AG08396 (cell line): Measurements from ENCODE around the gene NR1D2.
"Not testable (repeated sequence)": the region's sequence is repeated elsewhere in the genome, so short reads cannot be mapped to it uniquely, and the experiment has no call there.

ENCODE experiments used
- DNase-seq: peaks from one replicate; pipeline ENCODE4 v3.0.0; 2012; ENCODE audit warnings: low spot score, mixed read lengths

The NR1D2 gene

GRCh38 chr3:24005669-24006068 lies 60.6 kb downstream of the NR1D2 start:
- DNase-seq, result no peak

- DNase-seq, result not testable (repeated sequence)
Observed at GRCh38 chr3:24010834-24011233, 65.7 kb downstream of the NR1D2 start.

GRCh38 chr3:24012589-24013269 lies 67.6 kb downstream of the NR1D2 start:
- DNase-seq, result no peak

- DNase-seq, result no peak
Observed at GRCh38 chr3:24017305-24017704, 72.2 kb downstream of the NR1D2 start.

GRCh38 chr3:24018784-24019570 lies 73.9 kb downstream of the NR1D2 start:
- no peak for DNase-seq

- no peak for DNase-seq
Observed at GRCh38 chr3:24019585-24019984, 74.5 kb downstream of the NR1D2 start.

- no peak for DNase-seq
Observed at GRCh38 chr3:24020036-24020691, 75.1 kb downstream of the NR1D2 start.

- DNase-seq, result no peak
Observed at GRCh38 chr3:24023197-24023596, 78.1 kb downstream of the NR1D2 start.

GRCh38 chr3:24025805-24026204 lies 80.7 kb downstream of the NR1D2 start:
- no peak for DNase-seq

GRCh38 chr3:24026665-24027064 lies 81.6 kb downstream of the NR1D2 start:
- DNase-seq, result not testable (repeated sequence)

GRCh38 chr3:24027946-24028345 lies 82.9 kb downstream of the NR1D2 start:
- DNase-seq, result no peak
